ENCODE results near the gene SNAI1.

- TF ChIP-seq CTCF (IDR thresholded peaks at IDR 0.05) (no peak), POLR2A (IDR thresholded peaks at IDR 0.05) (no peak)
These were observed 1.3 kb upstream of the SNAI1 start for GRCh38 chr20:49981218-49982071.
